B cell (primary cell): ENCODE data around the gene ITPK1. TPM values are rescaled to one million over a fixed set of nuclear protein-coding genes. Genes with fewer than 3 reads are reported as not detected.
A peak's percentile ranks its signal among the peaks of the same experiment; 100 is the strongest.

Experiments used
- ATAC-seq: fragments of 200-7000 bp; cut with Tn5 transposase; one replicate; pipeline ENCODE4 v1.10.0; 2021; ENCODE audit warnings: low read depth, mild to moderate bottlenecking, moderate number of reproducible peaks, moderate library complexity
- CTCF ChIA-PET: fragments of 350-600 bp; sonication (Branson Sonifier 250); formaldehyde crosslinking; loops from one replicate; lab custom pipeline; 2021; ENCODE audit warnings: antibody characterized with exemption, inconsistent platforms; lab: Charles Lee
- POLR2A ChIA-PET: fragments of 350-600 bp; sonication (Branson Sonifier 250); formaldehyde crosslinking; loops from one replicate; lab custom pipeline; 2021; ENCODE audit warnings: antibody characterized with exemption; lab: Charles Lee
- DNase-seq: peaks from one replicate; pipeline ENCODE4 v3.0.0; 2013
- H2AFZ ChIP-seq: 2 replicates; pipeline ENCODE4 v1.6.1; 2012; ENCODE audit warnings: mild to moderate bottlenecking, low read depth, low read length; ENCODE audit not compliant: insufficient read depth, poor library complexity, severe bottlenecking
- H3K27ac ChIP-seq, 2 donors: 1 replicate in 1 of 2; 2 replicates in 1 of 2; pipeline ENCODE4 v1.5.1; 2012 to 2013; ENCODE audit warnings: low read length in 2 of 2, mild to moderate bottlenecking in 2 of 2, moderate library complexity in 1 of 2
- H3K27me3 ChIP-seq, 4 experiments: fragments of 200-600 bp in 1 of 4; sonication (generic) in 1 of 4; replicated peaks in 1 of 4; 1 replicate in 2 of 4; 2 replicates in 2 of 4; pipeline versions ENCODE4 v1.6.1 to v1.7.0; 2013 to 2016; ENCODE audit warnings: low read length in 3 of 4, mild to moderate bottlenecking in 2 of 4, mixed read lengths in 1 of 4, moderate library complexity in 1 of 4; ENCODE audit not compliant: insufficient read depth in 4 of 4, control insufficient read depth in 3 of 4; ENCODE audit errors: control extremely low read depth in 1 of 4
- H3K36me3 ChIP-seq, 2 experiments: replicated peaks in 1 of 2; 1 replicate in 1 of 2; 2 replicates in 1 of 2; pipeline versions ENCODE4 v1.6.1 to v1.7.1; 2013; ENCODE audit warnings: low read length in 1 of 2; ENCODE audit not compliant: insufficient read depth in 2 of 2, control insufficient read depth in 1 of 2; ENCODE audit errors: control extremely low read depth in 1 of 2, extremely low read depth in 1 of 2
- H3K4me1 ChIP-seq, 2 donors: fragments of 200-600 bp in 1 of 2; sonication (generic) in 1 of 2; 1 replicate in 1 of 2; 2 replicates in 1 of 2; pipeline versions ENCODE4 v1.5.1 to v1.6.1; 2013 to 2017; ENCODE audit warnings: low read length in 2 of 2; ENCODE audit not compliant: control insufficient read depth in 2 of 2, insufficient read depth in 2 of 2
- H3K4me2 ChIP-seq: replicated peaks from 2 replicates; pipeline ENCODE3; 2012; ENCODE audit warnings: mild to moderate bottlenecking, low read depth, low read length; ENCODE audit not compliant: poor library complexity, severe bottlenecking
- H3K4me3 ChIP-seq, 5 experiments: fragments of 200-600 bp in 1 of 5; sonication (generic) in 1 of 5; 1 replicate in 3 of 5; 2 replicates in 2 of 5; pipeline versions ENCODE4 v1.5.1 to v1.7.0; 2011 to 2016; ENCODE audit warnings: low read length in 4 of 5, mild to moderate bottlenecking in 4 of 5, low read depth in 2 of 5, control low read depth in 1 of 5, moderate library complexity in 1 of 5; ENCODE audit not compliant: insufficient read depth in 1 of 5; ENCODE audit errors: control extremely low read depth in 1 of 5, extremely low read depth in 1 of 5
- H3K79me2 ChIP-seq: fragments of 200-600 bp; sonication (generic); one replicate; pipeline ENCODE4 v1.6.0; 2016; ENCODE audit warnings: low read length; ENCODE audit not compliant: control insufficient read depth, insufficient read depth
- H3K9ac ChIP-seq: fragments of 200-600 bp; sonication (generic); 2 replicates; pipeline ENCODE4 v1.6.1; 2017; ENCODE audit warnings: mild to moderate bottlenecking, low read length, moderate library complexity
- H3K9me3 ChIP-seq, 3 donors: one replicate each; pipeline versions ENCODE4 v1.6.1 to v1.7.1; 2013; ENCODE audit warnings: low read length in 2 of 3; ENCODE audit not compliant: control insufficient read depth in 2 of 3, insufficient read depth in 1 of 3; ENCODE audit errors: control extremely low read depth in 1 of 3
- H4K20me1 ChIP-seq: 2 replicates; pipeline ENCODE4 v1.6.0; 2012; ENCODE audit warnings: mild to moderate bottlenecking, low read length; ENCODE audit not compliant: insufficient read depth, control insufficient read depth, poor library complexity, severe bottlenecking
- H3K27ac Mint-ChIP-seq: one replicate; pipeline ENCODE4 v1.8.0; 2021; ENCODE audit warnings: mixed read lengths
- H3K27me3 Mint-ChIP-seq: one replicate; pipeline ENCODE4 v1.8.0; 2021; ENCODE audit warnings: mixed read lengths
- H3K4me1 Mint-ChIP-seq: one replicate; pipeline ENCODE4 v1.8.0; 2021; ENCODE audit warnings: mixed read lengths
- H3K4me3 Mint-ChIP-seq: one replicate; pipeline ENCODE4 v1.8.0; 2021; ENCODE audit warnings: mixed read lengths
- H3K9me3 Mint-ChIP-seq: one replicate; pipeline ENCODE4 v1.8.0; 2022; ENCODE audit warnings: mixed read lengths; ENCODE audit not compliant: insufficient read depth
- CTCF ChIP-seq: fragments of 200-600 bp; IDR thresholded peaks from one replicate; pipeline ENCODE4 v1.8.0; 2022; ENCODE audit warnings: antibody characterized with exemption, mild to moderate bottlenecking
- EZH2 ChIP-seq: IDR thresholded peaks from 2 replicates; pipeline ENCODE4 v1.6.1; 2012; ENCODE audit warnings: borderline replicate concordance, low read depth, mild to moderate bottlenecking, moderate library complexity, low read length; ENCODE audit not compliant: insufficient read depth, poor library complexity, severe bottlenecking
- WGBS: methylation state at CpG from one replicate; pipeline ENCODE4 v1.1.5; 2013; ENCODE audit warnings: missing lambda C conversion rate; ENCODE audit not compliant: insufficient coverage; 5-methylcytosine and 5-hydroxymethylcytosine counted together
- intact Hi-C: fragments of 100-400 bp; cut with micrococcal nuclease; formaldehyde crosslinking; loops from one replicate; pipeline ENCODE4 v1.10.0; 2022
- polyA plus RNA-seq: library from polyadenylated mRNA; depleted of rRNA; stranded (reverse); fragments of >200 nt; gene quantifications from 2 replicates; pipeline ENCODE4 v1.2.3, GENCODE V29; 2012
- total RNA-seq, 2 donors: library from RNA; stranded (reverse); fragments of 120-200 nt in 1 of 2; gene quantifications; 1 replicate in 1 of 2; 2 replicates in 1 of 2; pipeline versions ENCODE4 v1.2.3 to v1.2.4, GENCODE V29; 2013 to 2022

Gene ITPK1
- total and polyA plus RNA-seq, 2 donors (not counting 1 experiment from before 2014, with no cell fraction given), result 46.0 to 46.9 TPM

- H3K9me3 ChIP-seq, result no peaks in the 10 kb centered on the region
- H3K4me2 ChIP-seq, result no peak overlapping the region
- no peak overlapping the region for H3K27ac ChIP-seq
- TF ChIP-seq CTCF, result no peak
- no peak for TF ChIP-seq EZH2
- H3K4me3 Mint-ChIP-seq, result peak overlapping the region; percentile 18
- CTCF ChIA-PET, result interaction anchor here (0.9 kb wide), 1 partner anchor 20 kb away, joined by 3 read pairs; no protein-coding TSS in a partner anchor
- POLR2A ChIA-PET, result interaction anchor here (0.7 kb wide), 1 partner anchor 51 kb away, joined by 3 read pairs; no protein-coding TSS in a partner anchor
- no peak for ATAC-seq
- intact Hi-C loops, result no loop called here
- peaks cover 50% of the 10 kb centered on the region for H3K4me1 Mint-ChIP-seq
- WGBS, result 78% methylated on average over 12 of the region's 16 CpGs
- no peak overlapping the region for H3K4me3 ChIP-seq
- DNase-seq, result no peak
- H3K9ac ChIP-seq, result no peak overlapping the region
- H3K27me3 Mint-ChIP-seq, result no peaks in the 10 kb centered on the region
- peaks cover 45 to 51% of the 10 kb centered on the region in 2 donors for H3K4me1 ChIP-seq
- H2AFZ ChIP-seq, result no peak overlapping the region
- peaks cover 0 to 3% of the 10 kb centered on the region in 2 experiments for H3K36me3 ChIP-seq
- H3K9me3 Mint-ChIP-seq, result no peaks in the 10 kb centered on the region
- H3K27me3 ChIP-seq, result no peaks in the 10 kb centered on the region
- no peaks in the 10 kb centered on the region for H4K20me1 ChIP-seq
- peaks cover 28% of the 10 kb centered on the region for H3K79me2 ChIP-seq
- peak overlapping the region; percentile 86 for H3K27ac Mint-ChIP-seq
These were observed 69.6 kb downstream of the ITPK1 start for GRCh38 chr14:93045965-93046704.

GRCh38 chr14:93045211-93045674, 70.5 kb downstream of the ITPK1 start:
- TF ChIP-seq CTCF, result no peak
- TF ChIP-seq EZH2, result no peak
- peak overlapping the region; percentile 16 for H3K4me3 Mint-ChIP-seq
- peaks cover 53 to 60% of the 10 kb centered on the region in 2 donors for H3K4me1 ChIP-seq
- H3K9me3 Mint-ChIP-seq, result no peaks in the 10 kb centered on the region
- H3K27me3 Mint-ChIP-seq, result no peaks in the 10 kb centered on the region
- 76% methylated on average over 6 of the region's 9 CpGs for WGBS
- DNase-seq, result no peak
- H3K27me3 ChIP-seq, result no peaks in the 10 kb centered on the region
- peak overlapping the region; percentile 9 for H3K9ac ChIP-seq
- no peak for ATAC-seq
- CTCF ChIA-PET, result no interaction called here
- H3K4me2 ChIP-seq, result peak overlapping the region; percentile 35
- peak overlapping the region; percentile 4 to 65 for H3K27ac ChIP-seq
- POLR2A ChIA-PET, result no interaction called here
- intact Hi-C loops, result no loop called here
- peak overlapping the region; percentile 84 for H3K27ac Mint-ChIP-seq
- H3K36me3 ChIP-seq, result no peaks in the 10 kb centered on the region
- peaks cover 58% of the 10 kb centered on the region for H3K4me1 Mint-ChIP-seq
- H2AFZ ChIP-seq, result no peak overlapping the region
- H4K20me1 ChIP-seq, result no peaks in the 10 kb centered on the region
- H3K79me2 ChIP-seq, result peaks cover 28% of the 10 kb centered on the region
- no peaks in the 10 kb centered on the region for H3K9me3 ChIP-seq
- H3K4me3 ChIP-seq, result no peak overlapping the region
